HepG2 (cell line): Measurements from ENCODE around the gene FAM163A. TPM values are rescaled to one million over a fixed set of nuclear protein-coding genes. Genes with fewer than 3 reads are reported as not detected.

Experiments used
- ATAC-seq: fragments of 200-7000 bp; cut with Tn5 transposase; 3 replicates; pipeline ENCODE4 v1.9.1; 2020; ENCODE audit warnings: mild to moderate bottlenecking, moderate library complexity
- BruUV-seq: library from RNA; stranded (reverse); fragments of 400-500 nt; replicated peaks from 2 replicates; lab custom pipeline; 2021; lab: Mats Ljungman, UMichigan
- CTCF ChIA-PET: fragments of 300-600 bp; formaldehyde crosslinking; extraction: SDS; loops from one replicate; lab custom pipeline; 2021; ENCODE audit warnings: low total read pairs, inconsistent platforms, low intra/inter-chr PET ratio; lab: Yijun Ruan, JAX
- POLR2A ChIA-PET: fragments of 350-600 bp; sonication (Branson Sonifier 250); formaldehyde crosslinking; loops from one replicate; lab custom pipeline; 2020; ENCODE audit warnings: antibody characterized with exemption, inconsistent platforms; lab: Yijun Ruan, JAX
- DNase-seq: peaks from one replicate; pipeline ENCODE4 v3.0.0-alpha.2; 2015; ENCODE audit warnings: low spot score
- FAIRE-seq: peaks from 3 replicates; lab custom pipeline; 2011; peaks lifted over from hg19 to GRCh38; lab: Jason Lieb, UNC
- H2AFZ ChIP-seq: one replicate; pipeline ENCODE4 v1.6.1; 2011; ENCODE audit warnings: low read length, inconsistent platforms
- H3K27ac ChIP-seq: fragments of 300-600 bp; 3 replicates; pipeline ENCODE4 v1.8.0; 2011; ENCODE audit warnings: mixed run types, mild to moderate bottlenecking, mixed read lengths, low read length, inconsistent platforms; ENCODE audit not compliant: insufficient read depth; ENCODE audit errors: extremely low read length
- H3K27me3 ChIP-seq, 2 experiments: fragments of 200-600 bp in 1 of 2; 2 replicates in 1 of 2; 3 replicates in 1 of 2; pipeline versions ENCODE4 v1.6.0 to v1.8.0; 2011; ENCODE audit warnings: low read length in 2 of 2, mild to moderate bottlenecking in 2 of 2, moderate library complexity in 2 of 2, inconsistent platforms in 1 of 2; ENCODE audit not compliant: insufficient read depth in 2 of 2, control insufficient read depth in 1 of 2
- H3K36me3 ChIP-seq, 2 experiments: fragments of 200-600 bp in 1 of 2; replicated peaks in 1 of 2; 2 replicates in 1 of 2; 3 replicates in 1 of 2; pipeline versions ENCODE4 v1.5.1 to v1.8.0; 2011; ENCODE audit warnings: low read length in 2 of 2, inconsistent platforms in 1 of 2; ENCODE audit not compliant: insufficient read depth in 2 of 2, control insufficient read depth in 1 of 2
- H3K4me1 ChIP-seq: 2 replicates; pipeline ENCODE4 v1.5.1; 2012; ENCODE audit warnings: low read length, inconsistent platforms; ENCODE audit not compliant: insufficient read depth
- H3K4me2 ChIP-seq: 2 replicates; pipeline ENCODE4 v1.6.0; 2011; ENCODE audit warnings: low read depth, low read length, inconsistent platforms
- H3K4me3 ChIP-seq, 3 experiments: fragments of 200-600 bp in 1 of 3; sonication (generic), shearing (Covaris generic) in 1 of 3; replicated peaks in 1 of 3; 2 replicates each; pipeline ENCODE4 v1.5.1; 2011 to 2016; ENCODE audit warnings: low read length in 3 of 3, inconsistent platforms in 2 of 3, low read depth in 2 of 3, mild to moderate bottlenecking in 2 of 3, control low read depth in 1 of 3, mixed read lengths in 1 of 3; ENCODE audit not compliant: insufficient read depth in 1 of 3
- H3K79me2 ChIP-seq: one replicate; pipeline ENCODE4 v1.6.1; 2011; ENCODE audit warnings: low read length, inconsistent platforms; ENCODE audit not compliant: insufficient read depth
- H3K9ac ChIP-seq: 2 replicates; pipeline ENCODE4 v1.6.0; 2011; ENCODE audit warnings: mild to moderate bottlenecking, low read depth, low read length, inconsistent platforms; ENCODE audit not compliant: insufficient read depth
- H3K9me3 ChIP-seq: 2 replicates; pipeline ENCODE4 v1.5.1; 2012; ENCODE audit warnings: mild to moderate bottlenecking, low read length
- H4K20me1 ChIP-seq: 2 replicates; pipeline ENCODE4 v1.6.0; 2011; ENCODE audit warnings: inconsistent platforms, mild to moderate bottlenecking, low read length, moderate library complexity; ENCODE audit not compliant: insufficient read depth
- GATA4 ChIP-seq: sonication (generic); IDR thresholded peaks from 2 replicates; pipeline ENCODE4 v1.6.1; 2016; ENCODE audit warnings: antibody characterized with exemption, low read depth, borderline replicate concordance
- MED13 ChIP-seq: sonication (generic); formaldehyde crosslinking; IDR thresholded peaks from 2 replicates; pipeline ENCODE4 v1.5.0; 2020; ENCODE audit warnings: missing genetic modification reagents
- MXI1 ChIP-seq: IDR thresholded peaks from 3 replicates; pipeline ENCODE4 v1.6.1; 2012; ENCODE audit warnings: low read depth, low read length, inconsistent platforms, borderline replicate concordance
- ZNF124 ChIP-seq: sonication (generic); formaldehyde crosslinking; IDR thresholded peaks from 2 replicates; pipeline ENCODE4 v1.4.0; 2020; ENCODE audit warnings: missing genetic modification reagents
- ZNF776 ChIP-seq: sonication (generic); formaldehyde crosslinking; IDR thresholded peaks from 2 replicates; pipeline ENCODE4 v1.4.0; 2020; ENCODE audit warnings: mild to moderate bottlenecking, missing genetic modification reagents
- WGBS: methylation state at CpG from one replicate; pipeline ENCODE4 v1.1.6; 2017; ENCODE audit warnings: low lambda C conversion rate; 5-methylcytosine and 5-hydroxymethylcytosine counted together
- in situ Hi-C: cut with HindIII; loops from 2 replicates; pipeline ENCODE4 v1.10.0; 2017; ENCODE audit warnings: low pct_unique_long_range_greater_than_20kb; ENCODE audit not compliant: extremely low pct_ligation_motif_present
- intact Hi-C: fragments of 100-400 bp; cut with micrococcal nuclease; formaldehyde crosslinking; loops from one replicate; pipeline ENCODE4 v1.10.0; 2022; ENCODE audit not compliant: unreplicated experiment
- polyA plus RNA-seq, 8 experiments: library from polyadenylated mRNA; depleted of rRNA in 3 of 8; stranded (reverse) in 7 of 8; unstranded in 1 of 8; fragments of >200 nt; fragmentation: Illumina TruSeq in 4 of 8; extraction: Trizol in 4 of 8; gene quantifications; 2 replicates each; pipeline versions ENCODE4 v1.2.1 to v1.2.3, GENCODE V29; 2011 to 2016; ENCODE audit warnings: low read depth in 4 of 8, missing spikeins in 1 of 8, mixed read lengths in 1 of 8; ENCODE audit not compliant: insufficient read depth in 1 of 8
- total RNA-seq, 5 experiments: library from RNA; depleted of rRNA; stranded (reverse); fragments of >200 nt; fragmentation: Illumina TruSeq; extraction: Trizol; gene quantifications; 2 replicates each; pipeline ENCODE4 v1.2.3, GENCODE V29; 2016; ENCODE audit warnings: low read depth in 1 of 5
- TF ChIP-seq, protein P1 (sequence below): sonication (generic); formaldehyde crosslinking; IDR thresholded peaks from 2 replicates; pipeline ENCODE4 v1.5.0; 2020; ENCODE audit warnings: missing genetic modification reagents
- TF ChIP-seq, protein P2 (sequence below): IDR thresholded peaks from 2 replicates; pipeline ENCODE4 v1.6.1; 2016; ENCODE audit warnings: missing genetic modification reagents, missing compliant biosample characterization
- TF ChIP-seq, protein P3 (sequence below): IDR thresholded peaks from 2 replicates; pipeline ENCODE4 v1.6.1; 2012; ENCODE audit warnings: low read depth, low read length, improper control_type of control experiment
- TF ChIP-seq, protein P4 (sequence below): fragments of 450-650 bp; IDR thresholded peaks from 2 replicates; pipeline ENCODE4 v1.6.1; 2017; ENCODE audit warnings: mild to moderate bottlenecking
- TF ChIP-seq, protein P5 (sequence below): sonication (generic); formaldehyde crosslinking; IDR thresholded peaks from 2 replicates; pipeline ENCODE4 v1.5.0; 2020; ENCODE audit warnings: mild to moderate bottlenecking, missing genetic modification reagents, moderate library complexity
- TF ChIP-seq, protein P6 (sequence below): IDR thresholded peaks from 2 replicates; pipeline ENCODE4 v1.6.1; 2016; ENCODE audit warnings: low read depth, control low read depth

The FAM163A gene
- total and polyA plus RNA-seq, 2 of the 13 experiments (the other 11 are each of a cell fraction or from before 2014, with no cell fraction given): not detected

DNA sequence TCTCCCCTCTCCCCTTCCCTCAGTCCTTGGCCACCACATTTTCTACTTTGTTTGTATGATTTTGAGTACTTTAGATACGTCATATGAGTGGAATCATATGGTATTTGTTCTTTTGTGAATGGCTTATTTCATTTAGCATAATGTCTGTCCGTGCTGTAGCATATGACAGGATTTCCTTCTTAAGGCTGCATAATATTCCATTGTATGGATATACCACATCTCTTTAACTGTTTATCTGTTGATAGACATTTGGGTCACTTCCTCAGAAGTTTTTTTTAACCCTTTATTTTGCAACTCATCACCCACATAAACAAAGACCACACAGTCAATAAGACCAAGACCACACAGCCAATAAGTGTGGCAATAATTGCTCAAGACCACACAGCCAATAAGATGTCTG is 24.9 kb downstream of the FAM163A start (continued):
- TF ChIP-seq, protein P1, sequence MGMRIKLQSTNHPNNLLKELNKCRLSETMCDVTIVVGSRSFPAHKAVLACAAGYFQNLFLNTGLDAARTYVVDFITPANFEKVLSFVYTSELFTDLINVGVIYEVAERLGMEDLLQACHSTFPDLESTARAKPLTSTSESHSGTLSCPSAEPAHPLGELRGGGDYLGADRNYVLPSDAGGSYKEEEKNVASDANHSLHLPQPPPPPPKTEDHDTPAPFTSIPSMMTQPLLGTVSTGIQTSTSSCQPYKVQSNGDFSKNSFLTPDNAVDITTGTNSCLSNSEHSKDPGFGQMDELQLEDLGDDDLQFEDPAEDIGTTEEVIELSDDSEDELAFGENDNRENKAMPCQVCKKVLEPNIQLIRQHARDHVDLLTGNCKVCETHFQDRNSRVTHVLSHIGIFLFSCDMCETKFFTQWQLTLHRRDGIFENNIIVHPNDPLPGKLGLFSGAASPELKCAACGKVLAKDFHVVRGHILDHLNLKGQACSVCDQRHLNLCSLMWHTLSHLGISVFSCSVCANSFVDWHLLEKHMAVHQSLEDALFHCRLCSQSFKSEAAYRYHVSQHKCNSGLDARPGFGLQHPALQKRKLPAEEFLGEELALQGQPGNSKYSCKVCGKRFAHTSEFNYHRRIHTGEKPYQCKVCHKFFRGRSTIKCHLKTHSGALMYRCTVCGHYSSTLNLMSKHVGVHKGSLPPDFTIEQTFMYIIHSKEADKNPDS (CRISPR knock-in tag): no peak
- no peak for TF ChIP-seq MXI1
- TF ChIP-seq, protein P2, sequence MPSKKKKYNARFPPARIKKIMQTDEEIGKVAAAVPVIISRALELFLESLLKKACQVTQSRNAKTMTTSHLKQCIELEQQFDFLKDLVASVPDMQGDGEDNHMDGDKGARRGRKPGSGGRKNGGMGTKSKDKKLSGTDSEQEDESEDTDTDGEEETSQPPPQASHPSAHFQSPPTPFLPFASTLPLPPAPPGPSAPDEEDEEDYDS (CRISPR knock-in tag): no peak
- TF ChIP-seq, protein P3, sequence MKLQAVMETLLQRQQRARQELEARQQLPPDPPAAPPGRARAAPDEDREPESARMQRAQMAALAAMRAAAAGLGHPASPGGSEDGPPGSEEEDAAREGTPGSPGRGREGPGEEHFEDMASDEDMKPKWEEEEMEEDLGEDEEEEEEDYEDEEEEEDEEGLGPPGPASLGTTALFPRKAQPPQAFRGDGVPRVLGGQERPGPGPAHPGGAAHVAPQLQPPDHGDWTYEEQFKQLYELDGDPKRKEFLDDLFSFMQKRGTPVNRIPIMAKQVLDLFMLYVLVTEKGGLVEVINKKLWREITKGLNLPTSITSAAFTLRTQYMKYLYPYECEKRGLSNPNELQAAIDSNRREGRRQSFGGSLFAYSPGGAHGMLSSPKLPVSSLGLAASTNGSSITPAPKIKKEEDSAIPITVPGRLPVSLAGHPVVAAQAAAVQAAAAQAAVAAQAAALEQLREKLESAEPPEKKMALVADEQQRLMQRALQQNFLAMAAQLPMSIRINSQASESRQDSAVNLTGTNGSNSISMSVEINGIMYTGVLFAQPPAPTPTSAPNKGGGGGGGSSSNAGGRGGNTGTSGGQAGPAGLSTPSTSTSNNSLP: no peak
- TF ChIP-seq ZNF124: no peak

DNA sequence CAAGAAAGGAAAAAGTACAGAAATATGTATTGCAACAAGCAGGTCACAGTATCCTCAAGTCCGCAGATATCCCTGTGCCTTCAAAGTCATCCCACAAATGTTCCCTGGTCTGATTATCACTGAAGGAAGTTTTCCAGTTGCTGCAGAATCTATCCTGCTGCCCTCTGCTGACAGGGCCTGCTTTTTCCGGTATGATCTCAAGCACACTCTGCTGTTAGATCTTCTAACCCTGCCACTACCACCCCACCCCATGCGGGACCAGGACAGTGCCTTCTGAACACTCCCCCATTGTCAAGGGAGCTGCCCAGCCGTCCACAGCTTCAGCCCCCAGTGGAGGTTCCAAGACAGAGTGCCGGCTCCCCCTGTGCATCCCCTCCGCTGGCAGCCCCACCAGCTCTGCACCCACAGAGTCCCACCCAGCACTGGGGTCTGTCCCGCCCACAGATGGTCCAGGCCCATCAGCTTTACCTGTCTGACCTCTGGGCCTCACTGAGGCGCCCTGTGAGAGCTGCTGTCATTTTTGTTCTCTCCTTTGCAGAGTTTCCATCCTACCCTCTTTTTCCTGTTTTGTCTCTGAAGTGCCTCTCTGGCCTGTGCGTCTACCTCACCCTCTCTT is 27.9 kb downstream of the FAM163A start:
- DNase-seq (no peak), ATAC-seq (peak; percentile 50), FAIRE-seq (no peak)
- TF ChIP-seq ZNF776 (CRISPR knock-in tag) (no peak), GATA4 (no peak), MED13 (CRISPR knock-in tag) (no peak)
- TF ChIP-seq, protein P4, sequence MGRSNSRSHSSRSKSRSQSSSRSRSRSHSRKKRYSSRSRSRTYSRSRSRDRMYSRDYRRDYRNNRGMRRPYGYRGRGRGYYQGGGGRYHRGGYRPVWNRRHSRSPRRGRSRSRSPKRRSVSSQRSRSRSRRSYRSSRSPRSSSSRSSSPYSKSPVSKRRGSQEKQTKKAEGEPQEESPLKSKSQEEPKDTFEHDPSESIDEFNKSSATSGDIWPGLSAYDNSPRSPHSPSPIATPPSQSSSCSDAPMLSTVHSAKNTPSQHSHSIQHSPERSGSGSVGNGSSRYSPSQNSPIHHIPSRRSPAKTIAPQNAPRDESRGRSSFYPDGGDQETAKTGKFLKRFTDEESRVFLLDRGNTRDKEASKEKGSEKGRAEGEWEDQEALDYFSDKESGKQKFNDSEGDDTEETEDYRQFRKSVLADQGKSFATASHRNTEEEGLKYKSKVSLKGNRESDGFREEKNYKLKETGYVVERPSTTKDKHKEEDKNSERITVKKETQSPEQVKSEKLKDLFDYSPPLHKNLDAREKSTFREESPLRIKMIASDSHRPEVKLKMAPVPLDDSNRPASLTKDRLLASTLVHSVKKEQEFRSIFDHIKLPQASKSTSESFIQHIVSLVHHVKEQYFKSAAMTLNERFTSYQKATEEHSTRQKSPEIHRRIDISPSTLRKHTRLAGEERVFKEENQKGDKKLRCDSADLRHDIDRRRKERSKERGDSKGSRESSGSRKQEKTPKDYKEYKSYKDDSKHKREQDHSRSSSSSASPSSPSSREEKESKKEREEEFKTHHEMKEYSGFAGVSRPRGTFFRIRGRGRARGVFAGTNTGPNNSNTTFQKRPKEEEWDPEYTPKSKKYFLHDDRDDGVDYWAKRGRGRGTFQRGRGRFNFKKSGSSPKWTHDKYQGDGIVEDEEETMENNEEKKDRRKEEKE: no peak
- TF ChIP-seq, protein P5, sequence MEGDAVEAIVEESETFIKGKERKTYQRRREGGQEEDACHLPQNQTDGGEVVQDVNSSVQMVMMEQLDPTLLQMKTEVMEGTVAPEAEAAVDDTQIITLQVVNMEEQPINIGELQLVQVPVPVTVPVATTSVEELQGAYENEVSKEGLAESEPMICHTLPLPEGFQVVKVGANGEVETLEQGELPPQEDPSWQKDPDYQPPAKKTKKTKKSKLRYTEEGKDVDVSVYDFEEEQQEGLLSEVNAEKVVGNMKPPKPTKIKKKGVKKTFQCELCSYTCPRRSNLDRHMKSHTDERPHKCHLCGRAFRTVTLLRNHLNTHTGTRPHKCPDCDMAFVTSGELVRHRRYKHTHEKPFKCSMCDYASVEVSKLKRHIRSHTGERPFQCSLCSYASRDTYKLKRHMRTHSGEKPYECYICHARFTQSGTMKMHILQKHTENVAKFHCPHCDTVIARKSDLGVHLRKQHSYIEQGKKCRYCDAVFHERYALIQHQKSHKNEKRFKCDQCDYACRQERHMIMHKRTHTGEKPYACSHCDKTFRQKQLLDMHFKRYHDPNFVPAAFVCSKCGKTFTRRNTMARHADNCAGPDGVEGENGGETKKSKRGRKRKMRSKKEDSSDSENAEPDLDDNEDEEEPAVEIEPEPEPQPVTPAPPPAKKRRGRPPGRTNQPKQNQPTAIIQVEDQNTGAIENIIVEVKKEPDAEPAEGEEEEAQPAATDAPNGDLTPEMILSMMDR: peak; percentile 22; the same call in 1 of the 2 replicates
- TF ChIP-seq, protein P6, sequence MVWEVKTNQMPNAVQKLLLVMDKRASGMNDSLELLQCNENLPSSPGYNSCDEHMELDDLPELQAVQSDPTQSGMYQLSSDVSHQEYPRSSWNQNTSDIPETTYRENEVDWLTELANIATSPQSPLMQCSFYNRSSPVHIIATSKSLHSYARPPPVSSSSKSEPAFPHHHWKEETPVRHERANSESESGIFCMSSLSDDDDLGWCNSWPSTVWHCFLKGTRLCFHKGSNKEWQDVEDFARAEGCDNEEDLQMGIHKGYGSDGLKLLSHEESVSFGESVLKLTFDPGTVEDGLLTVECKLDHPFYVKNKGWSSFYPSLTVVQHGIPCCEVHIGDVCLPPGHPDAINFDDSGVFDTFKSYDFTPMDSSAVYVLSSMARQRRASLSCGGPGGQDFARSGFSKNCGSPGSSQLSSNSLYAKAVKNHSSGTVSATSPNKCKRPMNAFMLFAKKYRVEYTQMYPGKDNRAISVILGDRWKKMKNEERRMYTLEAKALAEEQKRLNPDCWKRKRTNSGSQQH (CRISPR knock-in tag): no peak
- in situ Hi-C loops (no loop called here), intact Hi-C loops (no loop called here)
- POLR2A ChIA-PET: no interaction called here
- Histone ChIP-seq H3K27me3 (no peaks in the 10 kb centered on the region; a peak in 1 of 5 replicates), H3K9ac (no peak overlapping the region), H3K36me3 (no peaks in the 10 kb centered on the region), H3K4me2 (no peak overlapping the region), H3K4me3 (no peak overlapping the region), H2AFZ (no peak overlapping the region), H3K79me2 (no peaks in the 10 kb centered on the region), H4K20me1 (no peaks in the 10 kb centered on the region), H3K9me3 (no peaks in the 10 kb centered on the region), H3K27ac (no peak overlapping the region), H3K4me1 (no peaks in the 10 kb centered on the region)
- 26% methylated on average over 7 of the region's 9 CpGs for WGBS
- no TSS peak for BruUV-seq
- CTCF ChIA-PET: no interaction called here
